Epidermal melanocyte (primary cell): Measurements from ENCODE around the gene ARL16.
A peak's percentile ranks its signal among the peaks of the same experiment; 100 is the strongest.
"Not testable (repeated sequence)": the region's sequence is repeated elsewhere in the genome, so short reads cannot be mapped to it uniquely, and the experiment has no call there.

ENCODE experiments used
- DNase-seq: peaks from one replicate; pipeline ENCODE4 v3.0.0; 2011; ENCODE audit warnings: low spot score; ENCODE audit not compliant: insufficient read length

The ARL16 gene

GRCh38 chr17:81696218-81696941 lies 12.8 kb upstream of the ARL16 start:
- no peak for DNase-seq

DNA sequence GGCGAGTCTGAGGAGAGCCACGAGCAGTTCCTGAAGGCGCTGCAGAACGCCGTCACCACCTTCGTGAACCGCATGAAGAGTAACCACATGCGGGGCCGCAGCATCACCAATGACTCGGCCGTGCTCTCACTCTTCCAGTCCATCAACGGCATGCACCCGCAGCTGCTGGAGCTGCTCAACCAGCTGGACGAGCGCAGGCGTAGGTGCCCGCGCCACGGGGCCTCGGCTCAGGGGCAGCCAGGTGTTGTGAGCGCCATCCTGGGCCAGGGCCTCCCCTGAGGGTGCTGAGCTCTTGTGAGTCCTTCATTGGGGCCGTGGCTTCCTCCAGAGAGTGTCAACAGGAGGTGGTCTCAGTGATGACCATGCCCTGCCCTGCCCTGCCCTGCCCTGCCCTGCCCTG lies 12.2 kb upstream of the ARL16 start:
- no peak for DNase-seq

GRCh38 chr17:81695211-81695610 lies 11.6 kb upstream of the ARL16 start:
- DNase-seq, result no peak

- DNase-seq, result no peak
These were observed 11.2 kb upstream of the ARL16 start for GRCh38 chr17:81694810-81695209.

DNA sequence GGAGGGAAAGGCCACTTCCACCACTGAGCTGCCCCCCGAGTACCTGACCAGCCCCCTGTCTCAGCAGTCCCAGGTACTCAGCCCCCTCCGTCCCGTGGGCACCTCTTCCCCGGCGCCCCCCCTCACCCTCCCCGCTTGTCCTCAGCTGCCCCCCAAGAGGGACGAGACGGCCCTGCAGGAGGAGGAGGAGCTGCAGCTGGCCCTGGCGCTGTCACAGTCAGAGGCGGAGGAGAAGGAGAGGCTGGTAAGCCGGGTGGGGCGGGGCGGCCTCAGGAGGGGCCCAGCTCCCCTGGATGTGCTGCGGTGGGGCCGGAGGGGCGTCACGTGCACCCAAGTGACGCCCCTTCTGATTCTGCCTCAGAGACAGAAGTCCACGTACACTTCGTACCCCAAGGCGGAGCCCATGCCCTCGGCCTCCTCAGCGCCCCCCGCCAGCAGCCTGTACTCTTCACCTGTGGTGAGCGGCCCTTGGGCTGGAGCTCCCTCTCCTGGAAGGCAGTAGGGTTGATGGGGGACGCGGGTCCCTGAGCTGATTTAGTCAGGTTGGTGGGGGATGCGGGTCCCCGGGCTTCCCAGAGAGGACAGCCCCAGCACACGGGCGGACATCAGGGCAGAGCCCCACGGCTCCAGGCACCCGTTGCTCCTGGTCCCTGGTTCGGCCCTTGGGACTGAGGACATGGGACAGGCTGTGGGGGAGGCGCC lies 10.1 kb upstream of the ARL16 start:
- DNase-seq, result no peak

GRCh38 chr17:81691608-81692007 lies 8.0 kb upstream of the ARL16 start:
- no peak for DNase-seq

DNA sequence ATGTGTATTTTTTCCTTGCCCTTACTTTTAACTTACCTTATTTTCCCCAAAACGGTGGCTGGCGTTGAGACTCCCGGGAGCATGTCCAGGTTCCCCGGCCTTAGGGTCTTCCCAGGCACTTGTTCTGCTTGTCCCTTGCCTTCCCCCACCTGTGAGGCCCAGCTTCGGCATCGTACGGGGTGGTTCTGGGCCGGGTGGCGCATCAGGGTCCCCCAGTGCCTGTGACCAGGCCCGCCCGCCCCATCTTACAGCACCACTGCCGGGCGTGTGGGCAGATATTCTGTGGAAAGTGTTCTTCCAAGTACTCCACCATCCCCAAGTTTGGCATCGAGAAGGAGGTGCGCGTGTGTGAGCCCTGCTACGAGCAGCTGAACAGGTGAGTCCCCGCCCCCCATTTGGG lies 7.6 kb upstream of the ARL16 start:
- DNase-seq, result peak; percentile 9

- DNase-seq, result no peak
These were observed 7.0 kb upstream of the ARL16 start for GRCh38 chr17:81690549-81690948.

DNA sequence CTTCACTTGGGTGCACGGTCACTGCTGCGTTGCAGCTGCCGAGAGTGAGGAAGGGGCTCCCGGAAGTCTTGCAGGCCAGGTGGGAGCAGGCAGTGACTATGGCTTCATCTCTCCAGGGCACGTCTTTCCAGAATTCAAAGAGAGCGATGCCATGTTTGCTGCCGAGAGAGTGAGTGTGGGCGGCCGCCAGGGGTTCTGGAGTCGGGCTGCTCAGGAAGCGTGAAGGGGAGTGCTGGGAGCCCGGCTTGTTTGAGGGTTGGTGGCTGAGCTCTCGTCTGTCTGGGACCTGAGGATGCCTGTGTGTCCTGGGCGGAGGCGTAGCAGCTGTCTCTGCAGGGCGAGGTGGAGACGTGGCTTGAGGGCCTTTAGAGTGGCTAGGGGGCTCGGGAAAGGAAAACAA lies 6.5 kb upstream of the ARL16 start:
- DNase-seq, result peak; percentile 11

- DNase-seq, result no peak
These were observed 5.0 kb upstream of the ARL16 start for GRCh38 chr17:81688616-81689015.

DNA sequence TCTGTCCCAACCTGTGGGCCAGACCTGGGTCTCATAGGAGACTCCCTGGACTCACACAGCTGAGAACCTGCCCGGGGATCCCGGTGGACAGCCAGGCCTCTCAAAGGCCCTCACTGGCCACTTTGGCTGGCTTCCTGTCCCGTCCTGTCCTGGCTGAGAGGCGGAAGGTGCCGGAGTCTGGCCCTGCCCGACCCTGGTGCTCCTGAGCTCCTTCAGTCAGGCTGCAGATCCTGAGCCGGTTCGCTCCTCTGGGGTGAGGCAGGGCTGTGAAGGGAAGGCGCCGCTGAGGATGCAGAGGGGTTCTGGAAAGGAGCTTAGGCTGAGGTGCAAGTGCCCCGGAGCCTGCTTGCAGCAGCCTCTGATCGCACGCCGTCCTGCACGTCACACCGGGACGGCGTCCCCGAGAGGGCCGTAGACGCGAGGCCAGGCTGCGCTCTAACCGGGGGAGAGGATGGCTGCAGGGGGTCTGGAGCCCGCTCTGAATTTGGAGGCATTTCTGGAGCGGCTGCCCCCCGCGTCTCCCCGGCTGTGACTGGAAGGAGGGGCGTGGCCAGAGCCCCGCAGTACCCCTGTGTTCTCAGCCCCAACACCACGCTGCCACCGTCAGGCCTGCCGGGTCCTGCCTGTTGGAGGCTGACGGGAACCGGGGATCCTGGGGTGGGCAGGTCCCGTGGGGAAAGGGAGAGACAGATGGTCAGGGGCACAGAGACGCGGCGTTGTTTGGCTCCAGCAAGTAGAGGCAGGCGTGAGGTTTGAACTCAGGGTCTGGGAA lies 4.4 kb upstream of the ARL16 start:
- DNase-seq, result no peak

GRCh38 chr17:81686614-81687013 lies 3.0 kb upstream of the ARL16 start:
- DNase-seq, result no peak

- DNase-seq, result no peak
These were observed 1.5 kb upstream of the ARL16 start for GRCh38 chr17:81685108-81685507.

DNA sequence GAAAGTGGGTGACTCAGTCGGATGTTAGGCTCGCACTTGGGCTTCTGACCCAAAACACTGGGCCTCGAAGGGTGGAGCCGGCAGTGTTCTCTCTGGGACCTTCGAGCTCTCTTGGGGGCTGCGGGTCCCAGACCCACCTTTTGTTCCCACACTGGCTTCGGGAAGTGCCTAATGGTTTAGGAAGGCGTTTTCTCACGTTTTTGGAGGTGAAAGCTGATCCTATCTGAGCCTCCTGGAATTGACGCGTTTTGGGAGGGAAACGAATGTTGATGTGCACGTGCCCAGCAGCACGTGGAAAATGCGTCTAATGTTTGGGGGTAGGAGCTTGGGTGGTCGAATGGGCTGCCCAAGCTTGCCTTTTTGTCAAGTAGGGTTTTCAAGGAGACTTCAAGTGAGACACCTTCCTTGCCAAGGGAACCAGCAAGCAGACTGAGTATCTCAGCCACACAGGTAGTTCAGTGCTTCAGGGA lies 880 bp upstream of the ARL16 start:
- DNase-seq, result peak; percentile 61

DNA sequence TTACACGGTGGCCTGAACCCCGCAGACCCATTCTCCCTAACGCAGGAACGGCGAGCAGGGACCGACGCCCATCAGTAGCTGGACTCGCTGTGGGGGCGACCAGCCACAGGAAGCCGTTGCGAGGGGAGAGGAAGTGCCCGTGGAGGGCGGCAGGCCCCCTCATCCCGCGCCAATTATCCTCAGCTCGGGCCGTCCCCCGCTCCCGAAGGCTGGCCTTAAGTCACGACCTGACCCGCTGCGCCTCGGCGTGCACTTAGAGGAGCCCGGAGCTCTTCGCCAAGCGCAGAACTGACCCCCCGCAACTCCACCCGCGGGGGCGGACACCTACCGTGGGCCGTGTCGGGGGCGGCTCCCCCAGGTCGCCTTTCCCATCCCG lies 401 bp downstream of the ARL16 start:
- no peak for DNase-seq

- no peak for DNase-seq
These were observed 911 bp downstream of the ARL16 start for GRCh38 chr17:81682565-81683207.

GRCh38 chr17:81681672-81682071 lies 1.9 kb downstream of the ARL16 start:
- no peak for DNase-seq

DNA sequence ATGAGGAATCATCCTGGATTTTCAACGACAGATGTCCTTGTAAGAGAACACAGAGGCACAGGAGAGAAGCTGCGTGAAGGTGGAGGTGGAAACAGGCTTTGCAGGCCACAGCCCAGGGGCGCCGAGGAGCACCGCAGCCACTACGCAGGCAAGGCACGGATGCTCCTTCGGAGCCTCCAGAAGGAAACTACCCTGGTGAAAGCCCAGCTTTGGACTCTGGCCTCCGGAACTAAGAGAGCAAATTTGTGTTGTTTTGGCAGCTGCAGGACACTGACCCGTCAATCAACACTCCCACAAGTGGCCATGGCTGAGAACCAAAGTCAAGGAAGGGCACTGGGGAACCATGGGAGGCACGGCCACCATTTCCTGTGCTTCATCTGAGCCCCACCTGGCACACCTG lies 3.4 kb downstream of the ARL16 start:
- no peak for DNase-seq

DNA sequence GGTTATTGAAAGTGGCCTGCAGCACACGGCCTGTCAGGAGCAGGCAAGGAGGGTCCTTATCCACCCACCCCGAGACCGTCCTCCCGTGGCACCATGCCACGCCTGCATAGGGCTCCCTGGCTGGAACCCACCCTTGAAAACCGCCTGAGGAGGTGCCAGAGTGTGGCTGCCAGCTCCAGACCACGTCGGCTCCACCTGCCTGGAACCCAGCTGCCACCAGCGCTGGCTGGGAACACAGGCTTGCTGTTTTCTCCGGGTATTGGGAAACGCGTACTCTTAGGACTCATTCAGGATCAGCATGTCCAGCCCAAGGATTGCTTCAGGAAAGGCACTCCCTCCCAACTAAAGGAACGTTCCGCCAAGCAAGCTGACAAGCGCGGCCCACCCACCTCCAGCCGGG lies 6.7 kb downstream of the ARL16 start:
- no peak for DNase-seq

GRCh38 chr17:81675515-81676221 lies 7.9 kb downstream of the ARL16 start:
- DNase-seq, result not testable (repeated sequence)

- DNase-seq, result no peak
These were observed 9.9 kb downstream of the ARL16 start for GRCh38 chr17:81673561-81674258.
